Measurements from ENCODE around the gene SIRT2. TPM values are rescaled to one million over a fixed set of nuclear protein-coding genes. Genes with fewer than 3 reads are reported as not detected.

Gene SIRT2
- total and polyA plus RNA-seq, 2 of the 8 experiments (the other 6 are each of a cell fraction or from before 2014, with no cell fraction given): 6.5 to 10.0 TPM

- TF ChIP-seq POLR2AphosphoS5 (IDR thresholded peaks at IDR 0.05; ENCODE audit: low read depth, low read length): no peak
Measured at GRCh38 chr19:38939957-38940356, 40.5 kb upstream of the SIRT2 start (continued).

Data from H1 (cell line).